Inferior parietal cortex (tissue), 1 donor: Measurements from ENCODE around the gene ZBTB40.
A peak's percentile ranks its signal among the peaks of the same experiment; 100 is the strongest.

Source experiments
- DNase-seq: peaks from one replicate; pipeline ENCODE4 v3.0.0-alpha.2; 2016; ENCODE audit errors: extremely low spot score

The ZBTB40 gene

GRCh38 chr1:22426781-22427180 is 24.9 kb upstream of the ZBTB40 start:
- DNase-seq, result no peak

- peak; percentile 56 for DNase-seq
These were observed 23.0 kb upstream of the ZBTB40 start for GRCh38 chr1:22428672-22429071.

- DNase-seq, result no peak
These were observed 19.7 kb upstream of the ZBTB40 start for GRCh38 chr1:22431965-22432364.

- no peak for DNase-seq
These were observed 16.9 kb upstream of the ZBTB40 start for GRCh38 chr1:22434717-22435116.

- no peak for DNase-seq
These were observed 14.7 kb upstream of the ZBTB40 start for GRCh38 chr1:22436948-22437347.

- no peak for DNase-seq
These were observed 14.1 kb upstream of the ZBTB40 start for GRCh38 chr1:22437573-22437972.

- DNase-seq, result no peak
These were observed 11.1 kb upstream of the ZBTB40 start for GRCh38 chr1:22440582-22440981.

- no peak for DNase-seq
These were observed 9.3 kb upstream of the ZBTB40 start for GRCh38 chr1:22442212-22442894.

- DNase-seq, result no peak
These were observed 8.3 kb upstream of the ZBTB40 start for GRCh38 chr1:22443332-22443731.

GRCh38 chr1:22444856-22445255 is 6.8 kb upstream of the ZBTB40 start:
- DNase-seq, result no peak

- DNase-seq, result peak; percentile 42
These were observed 4.0 kb upstream of the ZBTB40 start for GRCh38 chr1:22447621-22448111.

- no peak for DNase-seq
These were observed 2.0 kb upstream of the ZBTB40 start for GRCh38 chr1:22449636-22450035.

- DNase-seq, result no peak
These were observed 1.2 kb upstream of the ZBTB40 start for GRCh38 chr1:22450351-22451021.

- DNase-seq, result peak; percentile 73
These were observed 868 bp downstream of the ZBTB40 start for GRCh38 chr1:22452481-22452957.

- no peak for DNase-seq
These were observed 1.5 kb downstream of the ZBTB40 start for GRCh38 chr1:22453181-22453580.

- no peak for DNase-seq
These were observed 2.9 kb downstream of the ZBTB40 start for GRCh38 chr1:22454476-22455056.

- DNase-seq, result no peak
These were observed 5.7 kb downstream of the ZBTB40 start for GRCh38 chr1:22457345-22457744.

GRCh38 chr1:22457836-22458235 is 6.2 kb downstream of the ZBTB40 start:
- DNase-seq, result no peak

- DNase-seq, result no peak
These were observed 9.4 kb downstream of the ZBTB40 start for GRCh38 chr1:22461100-22461499.

- no peak for DNase-seq
These were observed 10.3 kb downstream of the ZBTB40 start for GRCh38 chr1:22461678-22462527.

GRCh38 chr1:22462928-22463327 is 11.3 kb downstream of the ZBTB40 start:
- no peak for DNase-seq

- DNase-seq, result no peak
These were observed 13.4 kb downstream of the ZBTB40 start for GRCh38 chr1:22465015-22465565.
